H1 (cell line): ENCODE measurements around the gene CLBA1. TPM values are rescaled to one million over a fixed set of nuclear protein-coding genes. Genes with fewer than 3 reads are reported as not detected.
A peak's percentile ranks its signal among the peaks of the same experiment; 100 is the strongest.

ENCODE experiments used
- CTCF ChIA-PET: fragments of 300-600 bp; sonication (Branson Sonifier 250); formaldehyde crosslinking; loops from one replicate; lab custom pipeline; 2021; ENCODE audit not compliant: partially characterized antibody; lab: Charles Lee
- POLR2A ChIA-PET: fragments of 300-600 bp; sonication (Branson Sonifier 250); formaldehyde crosslinking; loops from one replicate; lab custom pipeline; 2021; ENCODE audit warnings: inconsistent platforms; ENCODE audit not compliant: partially characterized antibody; lab: Charles Lee
- DNase-seq, 2 experiments: peaks; one replicate each; pipeline versions ENCODE4 v3.0.0 to v3.0.0-alpha.2; 2010 to 2022; ENCODE audit warnings: low spot score in 2 of 2, low read depth in 1 of 2, mixed read lengths in 1 of 2
- FAIRE-seq: peaks from 2 replicates; lab custom pipeline; 2011; peaks lifted over from hg19 to GRCh38; lab: Jason Lieb, UNC
- H2AFZ ChIP-seq: 2 replicates; pipeline ENCODE4 v1.8.1; 2012; ENCODE audit warnings: low read length, inconsistent platforms
- H2AK5ac ChIP-seq: 2 replicates; pipeline ENCODE4 v1.6.1; 2013; ENCODE audit warnings: low read depth, low read length
- H2BK120ac ChIP-seq: replicated peaks from 2 replicates; pipeline ENCODE3; 2013; ENCODE audit warnings: low read depth, low read length, inconsistent platforms
- H2BK12ac ChIP-seq: 2 replicates; pipeline ENCODE4 v1.6.1; 2013; ENCODE audit warnings: low read depth, low read length
- H2BK15ac ChIP-seq: 2 replicates; pipeline ENCODE4 v1.6.1; 2013; ENCODE audit warnings: low read length
- H2BK20ac ChIP-seq: 2 replicates; pipeline ENCODE4 v1.6.1; 2013; ENCODE audit warnings: low read length
- H2BK5ac ChIP-seq: 2 replicates; pipeline ENCODE4 v1.6.1; 2013; ENCODE audit warnings: low read depth, low read length
- H3K14ac ChIP-seq: 2 replicates; pipeline ENCODE4 v1.6.1; 2013; ENCODE audit warnings: inconsistent platforms; ENCODE audit not compliant: insufficient read length
- H3K18ac ChIP-seq: 2 replicates; pipeline ENCODE4 v1.6.1; 2013; ENCODE audit warnings: low read length; ENCODE audit errors: extremely low read depth
- H3K23ac ChIP-seq: 2 replicates; pipeline ENCODE4 v1.6.1; 2013; ENCODE audit warnings: inconsistent platforms; ENCODE audit not compliant: insufficient read length
- H3K23me2 ChIP-seq: 2 replicates; pipeline ENCODE4 v1.6.1; 2013; ENCODE audit warnings: low read depth, low read length
- H3K27ac ChIP-seq: 2 replicates; pipeline ENCODE4 v1.6.1; 2011; ENCODE audit warnings: low read depth, low read length, inconsistent platforms
- H3K27me3 ChIP-seq, 4 experiments: replicated peaks in 1 of 4; 1 replicate in 1 of 4; 2 replicates in 3 of 4; pipeline versions ENCODE4 v1.6.1 to v1.8.1; 2011 to 2013; ENCODE audit warnings: low read length in 3 of 4, mild to moderate bottlenecking in 3 of 4, inconsistent platforms in 2 of 4, mixed read lengths in 2 of 4, moderate library complexity in 1 of 4; ENCODE audit not compliant: control insufficient read depth in 3 of 4, insufficient read depth in 3 of 4; ENCODE audit errors: extremely low read depth in 1 of 4
- H3K36me3 ChIP-seq, 4 experiments: 2 replicates each; pipeline versions ENCODE4 v1.6.1 to v1.8.1; 2011 to 2013; ENCODE audit warnings: mild to moderate bottlenecking in 4 of 4, low read length in 3 of 4, moderate library complexity in 2 of 4, control low read depth in 1 of 4, inconsistent platforms in 1 of 4; ENCODE audit not compliant: insufficient read depth in 4 of 4, control insufficient read depth in 2 of 4
- H3K4ac ChIP-seq: replicated peaks from 2 replicates; pipeline ENCODE3; 2013; ENCODE audit warnings: low read length, low read depth, mixed read lengths, inconsistent platforms; ENCODE audit not compliant: insufficient read length
- H3K4me1 ChIP-seq, 4 experiments: replicated peaks in 1 of 4; 1 replicate in 1 of 4; 2 replicates in 3 of 4; pipeline versions ENCODE4 v1.6.1 to v1.8.1; 2011 to 2013; ENCODE audit warnings: low read length in 3 of 4, inconsistent platforms in 2 of 4, mixed read lengths in 1 of 4; ENCODE audit not compliant: insufficient read depth in 4 of 4, control insufficient read depth in 3 of 4
- H3K4me2 ChIP-seq, 2 experiments: 2 replicates each; pipeline versions ENCODE4 v1.6.1 to v1.8.1; 2011 to 2013; ENCODE audit warnings: low read depth in 2 of 2, low read length in 2 of 2, control low read depth in 1 of 2, inconsistent platforms in 1 of 2, mild to moderate bottlenecking in 1 of 2; ENCODE audit not compliant: insufficient read depth in 1 of 2
- H3K4me3 ChIP-seq, 4 experiments: fragments of 200-600, 300-600 bp in 1 of 4; sonication (generic), shearing (Covaris generic), sonication (Bioruptor Twin) in 1 of 4; 2 replicates each; pipeline versions ENCODE4 v1.5.1 to v1.8.1; 2011 to 2016; ENCODE audit warnings: low read length in 4 of 4, low read depth in 3 of 4, control low read depth in 2 of 4, inconsistent platforms in 2 of 4, mild to moderate bottlenecking in 2 of 4, mixed read lengths in 1 of 4, moderate library complexity in 1 of 4; ENCODE audit not compliant: insufficient read depth in 2 of 4; ENCODE audit errors: extremely low read depth in 1 of 4
- H3K56ac ChIP-seq: replicated peaks from 2 replicates; pipeline ENCODE3; 2013; ENCODE audit warnings: low read depth, mild to moderate bottlenecking, mixed read lengths, low read length, inconsistent platforms; ENCODE audit not compliant: insufficient read length
- H3K79me1 ChIP-seq: 2 replicates; pipeline ENCODE4 v1.6.1; 2013; ENCODE audit warnings: low read depth, low read length, control low read depth
- H3K79me2 ChIP-seq, 2 experiments: 2 replicates each; pipeline versions ENCODE4 v1.6.1 to v1.8.1; 2012 to 2013; ENCODE audit warnings: low read length in 2 of 2, mild to moderate bottlenecking in 2 of 2, inconsistent platforms in 1 of 2; ENCODE audit not compliant: insufficient read depth in 2 of 2, control insufficient read depth in 1 of 2
- H3K9ac ChIP-seq, 4 experiments: replicated peaks in 1 of 4; 1 replicate in 1 of 4; 2 replicates in 3 of 4; pipeline versions ENCODE4 v1.6.1 to v1.8.1; 2011 to 2013; ENCODE audit warnings: low read depth in 3 of 4, low read length in 3 of 4, control low read depth in 2 of 4, mild to moderate bottlenecking in 2 of 4, moderate library complexity in 2 of 4, inconsistent platforms in 1 of 4; ENCODE audit errors: extremely low read depth in 1 of 4
- H3K9me3 ChIP-seq, 2 experiments: 2 replicates each; pipeline versions ENCODE4 v1.6.1 to v1.8.1; 2012 to 2013; ENCODE audit warnings: mild to moderate bottlenecking in 2 of 2, moderate library complexity in 2 of 2, control low read depth in 1 of 2, inconsistent platforms in 1 of 2, low read depth in 1 of 2, low read length in 1 of 2, mixed read lengths in 1 of 2; ENCODE audit not compliant: insufficient read depth in 2 of 2
- H4K20me1 ChIP-seq, 2 experiments: replicated peaks in 1 of 2; 2 replicates each; pipeline versions ENCODE3 to v1.8.1; 2011 to 2013; ENCODE audit warnings: inconsistent platforms in 2 of 2, low read length in 2 of 2, mild to moderate bottlenecking in 1 of 2; ENCODE audit not compliant: insufficient read depth in 2 of 2, control insufficient read depth in 1 of 2
- H4K5ac ChIP-seq: 2 replicates; pipeline ENCODE4 v1.6.1; 2013; ENCODE audit warnings: low read length, low read depth, mixed read lengths, inconsistent platforms; ENCODE audit not compliant: insufficient read length
- H4K8ac ChIP-seq: 2 replicates; pipeline ENCODE4 v1.8.0; 2013; ENCODE audit warnings: mild to moderate bottlenecking, moderate library complexity, low read length, inconsistent platforms; ENCODE audit not compliant: insufficient read depth; ENCODE audit errors: extremely low read depth
- H4K91ac ChIP-seq: replicated peaks from 2 replicates; pipeline ENCODE3; 2013; ENCODE audit warnings: low read length, mixed read lengths, inconsistent platforms; ENCODE audit not compliant: insufficient read length
- BACH1 ChIP-seq: IDR thresholded peaks from 2 replicates; pipeline ENCODE4 v1.6.1; 2012; ENCODE audit warnings: low read length, improper control_type of control experiment
- CBX5 ChIP-seq: fragments of 300-800, 300-1000 bp; sonication (generic); IDR thresholded peaks from 2 replicates; pipeline ENCODE4 v1.7.1; 2016; ENCODE audit warnings: antibody characterized with exemption, low read length, low read depth
- CHD1 ChIP-seq: IDR thresholded peaks from 2 replicates; pipeline ENCODE4 v1.6.1; 2012; ENCODE audit warnings: low read depth, low read length, improper control_type of control experiment
- FOSL1 ChIP-seq: IDR thresholded peaks from 2 replicates; pipeline ENCODE4 v1.6.1; 2011; ENCODE audit warnings: mild to moderate bottlenecking, low read depth, low read length, moderate library complexity; ENCODE audit not compliant: insufficient read depth
- GTF2F1 ChIP-seq: IDR thresholded peaks from 2 replicates; pipeline ENCODE4 v1.6.1; 2012; ENCODE audit warnings: low read depth, low read length, improper control_type of control experiment, borderline replicate concordance
- HDAC2 ChIP-seq, 2 experiments: fragments of 300-600 bp in 1 of 2; sonication (generic) in 1 of 2; IDR thresholded peaks; 2 replicates each; pipeline ENCODE4 v1.6.1; 2011 to 2012; ENCODE audit warnings: low read depth in 2 of 2, low read length in 2 of 2, mild to moderate bottlenecking in 2 of 2, moderate library complexity in 2 of 2, borderline replicate concordance in 1 of 2, inconsistent platforms in 1 of 2
- PHF8 ChIP-seq: fragments of 200-600 bp; sonication (generic); conservative IDR thresholded peaks from 2 replicates; pipeline ENCODE4 v1.7.1; 2012; ENCODE audit warnings: low read depth, mild to moderate bottlenecking, inconsistent platforms, low read length, moderate library complexity
- RAD21 ChIP-seq, 2 experiments: IDR thresholded peaks in 1 of 2; conservative IDR thresholded peaks in 1 of 2; 2 replicates each; pipeline ENCODE4 v1.6.1; 2011; ENCODE audit warnings: low read depth in 2 of 2, low read length in 2 of 2, improper control_type of control experiment in 1 of 2, inconsistent platforms in 1 of 2, mild to moderate bottlenecking in 1 of 2, moderate library complexity in 1 of 2
- SIN3A ChIP-seq, 2 experiments: IDR thresholded peaks in 1 of 2; conservative IDR thresholded peaks in 1 of 2; 2 replicates each; pipeline ENCODE4 v1.6.1; 2011 to 2012; ENCODE audit warnings: low read length in 2 of 2, improper control_type of control experiment in 1 of 2, low read depth in 1 of 2, mild to moderate bottlenecking in 1 of 2
- SUZ12 ChIP-seq: fragments of 200-600 bp; sonication (generic); IDR thresholded peaks from 2 replicates; pipeline ENCODE4 v1.6.1; 2012; ENCODE audit warnings: mild to moderate bottlenecking, inconsistent platforms, low read length, moderate library complexity, mixed read lengths
- TAF1 ChIP-seq: IDR thresholded peaks from 2 replicates; pipeline ENCODE4 v1.6.1; 2011; ENCODE audit warnings: mild to moderate bottlenecking, low read depth, low read length
- WGBS, 2 experiments: shearing (Covaris generic) in 1 of 2; methylation state at CpG; one replicate each; pipeline versions ENCODE4 v1.1.6 to v1.1.7; 2013 to 2015; ENCODE audit warnings: low lambda C conversion rate in 2 of 2, mixed read lengths in 2 of 2, inconsistent platforms in 1 of 2, low coverage in 1 of 2, missing lambda C conversion rate in 1 of 2; ENCODE audit not compliant: insufficient replicate concordance in 2 of 2, insufficient coverage in 1 of 2, insufficient read length in 1 of 2; ENCODE audit errors: extremely low coverage in 1 of 2, missing lambda C conversion rate in 1 of 2; 5-methylcytosine and 5-hydroxymethylcytosine counted together
- polyA plus RNA-seq, 7 experiments: library from polyadenylated mRNA; depleted of rRNA in 3 of 7; stranded (reverse) in 5 of 7; unstranded in 2 of 7; fragments of >200 nt in 5 of 7; fragments of 200-250 nt in 2 of 7; gene quantifications; 1 replicate in 5 of 7; 2 replicates in 1 of 7; 4 replicates in 1 of 7; pipeline versions ENCODE4 v1.2.1 to v1.2.3, GENCODE V29; 2011 to 2013; ENCODE audit warnings: missing spikeins in 2 of 7, mixed read lengths in 2 of 7
- total RNA-seq: library from RNA; stranded (reverse); fragmentation: NEBNext Ultra II Directional; extraction: Animal tissue kit (Norgen Biotek cat#: 25700); gene quantifications from 2 replicates; pipeline ENCODE4 v1.2.1, GENCODE V29; 2021
- TF ChIP-seq, protein P1 (sequence below): IDR thresholded peaks from 2 replicates; pipeline ENCODE4 v1.6.1; 2011; ENCODE audit warnings: low read length, improper control_type of control experiment

CLBA1 gene
- total and polyA plus RNA-seq, 2 of the 8 experiments (the other 6 are each of a cell fraction or from before 2014, with no cell fraction given) = 1.6 to 2.4 TPM

DNA sequence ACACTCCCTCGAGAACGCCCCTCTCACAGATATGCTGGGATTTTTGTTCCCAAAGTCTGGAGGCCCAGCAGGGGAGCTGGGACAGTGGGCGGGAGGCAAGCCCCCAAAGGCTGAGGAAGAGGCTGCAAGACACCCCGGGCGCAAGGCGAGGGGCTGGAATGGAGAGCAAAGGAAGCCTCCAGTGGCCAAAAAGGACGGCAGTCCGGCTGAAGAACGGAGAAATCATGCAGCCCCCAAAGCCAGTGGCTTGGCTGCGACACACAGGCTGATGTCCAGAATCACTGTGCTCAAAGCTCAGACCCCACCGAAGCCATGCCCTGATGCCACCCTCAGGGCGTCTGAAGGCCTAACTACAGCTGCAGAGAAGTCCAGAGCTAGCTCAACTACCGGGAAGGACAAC, 10.9 kb downstream of the CLBA1 start:
- no peak overlapping the region for H4K5ac ChIP-seq
- FAIRE-seq = no peak
- H2BK12ac ChIP-seq = no peak overlapping the region
- no peaks in the 10 kb centered on the region for H3K27me3 ChIP-seq
- no peak overlapping the region for H2BK20ac ChIP-seq
- no peak for DNase-seq
- no peak overlapping the region for H3K27ac ChIP-seq
- H2BK15ac ChIP-seq = no peak overlapping the region
- peaks cover 0 to 4% (median 0%) of the 10 kb centered on the region in 4 experiments; a peak in 2 of 8 replicates for H3K36me3 ChIP-seq
- H3K79me2 ChIP-seq = no peaks in the 10 kb centered on the region
- no peaks in the 10 kb centered on the region for H3K9me3 ChIP-seq
- H3K4me1 ChIP-seq = no peaks in the 10 kb centered on the region
- H3K18ac ChIP-seq = no peak overlapping the region
- H4K20me1 ChIP-seq = peaks cover 0 to 2% of the 10 kb centered on the region in 2 experiments
- H3K56ac ChIP-seq = no peak overlapping the region
- H2AK5ac ChIP-seq = no peak overlapping the region
- H3K23me2 ChIP-seq = no peaks in the 10 kb centered on the region
- H3K14ac ChIP-seq = no peak overlapping the region
- no peak overlapping the region for H2BK5ac ChIP-seq
- no peak overlapping the region for H3K23ac ChIP-seq
- H4K91ac ChIP-seq = no peak overlapping the region
- H4K8ac ChIP-seq = 0 out of 2 replicates have a peak overlapping the region, but pooled peaks have one; percentile 29
- no peak overlapping the region for H2BK120ac ChIP-seq
- no peak overlapping the region for H3K9ac ChIP-seq
- CTCF ChIA-PET = interaction anchor here (0.6 to 2.3 kb wide), 2 partner anchors 20 to 49 kb away, joined by 4 to 10 read pairs; no protein-coding TSS in a partner anchor
- H3K4ac ChIP-seq = no peak overlapping the region
- 84% methylated on average over 13 of the region's 13 CpGs; no CpG with 5 or more reads in 1 of the 2 experiments for WGBS, 2 experiments
- no peak overlapping the region for H3K4me3 ChIP-seq
- H3K4me2 ChIP-seq = no peak overlapping the region
- no peaks in the 10 kb centered on the region for H3K79me1 ChIP-seq
- POLR2A ChIA-PET = interaction anchor here (1.5 kb wide), 1 partner anchor 18 kb away, joined by 4 read pairs; no protein-coding TSS in a partner anchor
- no peak overlapping the region for H2AFZ ChIP-seq
- no peak for TF ChIP-seq CBX5
- TF ChIP-seq PHF8 = no peak
- TF ChIP-seq GTF2F1 = no peak
- TF ChIP-seq FOSL1 = no peak
- TF ChIP-seq RAD21 (IDR thresholded peaks at IDR 0.05 in 1 of 2, conservative IDR thresholded peaks at IDR 0.05 in 1 of 2; ENCODE audit: low read depth in 2 of 2, low read length in 2 of 2) = no peak
- no peak for TF ChIP-seq HDAC2 (IDR thresholded peaks at IDR 0.05; ENCODE audit: borderline replicate concordance in 1 of 2, low read depth in 2 of 2, low read length in 2 of 2)
- TF ChIP-seq CHD1 = no peak
- no peak for TF ChIP-seq TAF1
- TF ChIP-seq BACH1 = no peak
- no peak for TF ChIP-seq SIN3A (conservative IDR thresholded peaks at IDR 0.05 in 1 of 2, IDR thresholded peaks at IDR 0.05 in 1 of 2; ENCODE audit: low read depth in 1 of 2, low read length in 2 of 2)
- TF ChIP-seq, protein P1, sequence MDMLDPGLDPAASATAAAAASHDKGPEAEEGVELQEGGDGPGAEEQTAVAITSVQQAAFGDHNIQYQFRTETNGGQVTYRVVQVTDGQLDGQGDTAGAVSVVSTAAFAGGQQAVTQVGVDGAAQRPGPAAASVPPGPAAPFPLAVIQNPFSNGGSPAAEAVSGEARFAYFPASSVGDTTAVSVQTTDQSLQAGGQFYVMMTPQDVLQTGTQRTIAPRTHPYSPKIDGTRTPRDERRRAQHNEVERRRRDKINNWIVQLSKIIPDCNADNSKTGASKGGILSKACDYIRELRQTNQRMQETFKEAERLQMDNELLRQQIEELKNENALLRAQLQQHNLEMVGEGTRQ = no peak
- TF ChIP-seq SUZ12 = no peak
